Erythroblast (primary cell): ENCODE results near the gene CALHM6.

Source experiments
- GATA1 ChIP-seq: IDR thresholded peaks from 2 replicates; pipeline ENCODE4 v1.6.1; 2011; ENCODE audit warnings: low read depth, mild to moderate bottlenecking, control low read depth, low read length, moderate library complexity
- POLR2A ChIP-seq: IDR thresholded peaks from 2 replicates; pipeline ENCODE4 v1.6.1; 2011; ENCODE audit warnings: mild to moderate bottlenecking, low read length

DNA sequence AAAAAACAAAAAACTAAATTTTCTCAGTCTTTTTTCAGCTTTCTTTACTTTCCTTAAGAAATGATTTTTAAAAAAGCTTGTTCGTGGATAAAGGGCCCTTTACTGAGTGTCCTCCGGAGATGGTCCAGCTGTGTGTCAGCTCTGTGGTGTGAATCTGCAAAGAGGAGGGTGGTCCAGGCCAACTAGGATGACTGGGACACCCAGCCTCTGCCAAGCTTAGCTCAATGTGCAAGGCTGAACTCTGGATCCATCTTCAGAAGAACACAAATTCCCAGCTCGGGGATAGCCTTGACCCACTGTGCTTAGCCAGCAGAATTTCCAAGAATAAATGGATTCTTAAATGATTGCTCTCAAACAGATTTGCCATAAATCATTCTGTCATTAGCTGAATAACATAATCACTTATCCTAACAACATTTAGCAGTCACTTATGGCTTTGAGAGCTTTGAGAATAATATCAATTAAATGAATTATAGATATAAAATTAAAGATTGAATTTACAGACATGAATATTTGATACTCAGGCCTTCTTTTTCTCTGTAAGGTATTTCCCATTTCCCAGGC, 36.0 kb downstream of the CALHM6 start:
- TF ChIP-seq POLR2A = no peak
- no peak for TF ChIP-seq GATA1
